Duodenal mucosa (tissue), 2 donors: ENCODE measurements around the gene SLC25A4.

ENCODE experiments used
- H3K27ac ChIP-seq: one replicate; pipeline ENCODE4 v1.7.0; 2013; ENCODE audit warnings: low read depth, low read length
- H3K27me3 ChIP-seq, 2 donors: one replicate each; pipeline ENCODE4 v1.7.0; 2013; ENCODE audit warnings: low read length in 2 of 2, control low read depth in 1 of 2; ENCODE audit not compliant: insufficient read depth in 2 of 2, control insufficient read depth in 1 of 2
- H3K36me3 ChIP-seq, 2 donors: one replicate each; pipeline ENCODE4 v1.7.0; 2013; ENCODE audit warnings: low read length in 2 of 2, control low read depth in 1 of 2; ENCODE audit not compliant: insufficient read depth in 2 of 2, control insufficient read depth in 1 of 2
- H3K4me1 ChIP-seq, 2 donors: one replicate each; pipeline ENCODE4 v1.7.0; 2013; ENCODE audit warnings: low read length in 2 of 2, control low read depth in 1 of 2; ENCODE audit not compliant: insufficient read depth in 2 of 2, control insufficient read depth in 1 of 2
- H3K4me3 ChIP-seq, 2 donors: one replicate each; pipeline ENCODE4 v1.7.0; 2013; ENCODE audit warnings: low read length in 2 of 2, low read depth in 1 of 2
- H3K9ac ChIP-seq, 2 donors: one replicate each; pipeline ENCODE4 v1.7.0; 2013; ENCODE audit warnings: low read length in 2 of 2, low read depth in 1 of 2
- H3K9me3 ChIP-seq, 2 donors: one replicate each; pipeline ENCODE4 v1.7.0; 2013; ENCODE audit warnings: low read length in 2 of 2, control low read depth in 1 of 2; ENCODE audit not compliant: control insufficient read depth in 1 of 2

SLC25A4 gene

GRCh38 chr4:185167234-185167633 lies 24.2 kb downstream of the SLC25A4 start:
- peaks cover under 1 to 14% of the 10 kb centered on the region in 2 donors for H3K36me3 ChIP-seq
- no peak overlapping the region for H3K4me3 ChIP-seq
- H3K9ac ChIP-seq, result no peak overlapping the region
- no peaks in the 10 kb centered on the region for H3K27me3 ChIP-seq
- peaks cover 0 to 5% of the 10 kb centered on the region in 2 donors for H3K4me1 ChIP-seq
- H3K9me3 ChIP-seq, result no peaks in the 10 kb centered on the region
- no peak overlapping the region for H3K27ac ChIP-seq

- H3K36me3 ChIP-seq, result peaks cover 0 to 19% of the 10 kb centered on the region in 2 donors
- H3K4me3 ChIP-seq, result no peak overlapping the region
- H3K9ac ChIP-seq, result no peak overlapping the region
- no peak overlapping the region for H3K27ac ChIP-seq
- no peaks in the 10 kb centered on the region for H3K27me3 ChIP-seq
- no peaks in the 10 kb centered on the region for H3K9me3 ChIP-seq
- no peaks in the 10 kb centered on the region for H3K4me1 ChIP-seq
Observed at GRCh38 chr4:185171373-185172071, 28.5 kb downstream of the SLC25A4 start.

GRCh38 chr4:185179488-185179887 lies 36.4 kb downstream of the SLC25A4 start:
- H3K27me3 ChIP-seq, result no peaks in the 10 kb centered on the region
- H3K9me3 ChIP-seq, result no peaks in the 10 kb centered on the region
- H3K27ac ChIP-seq, result no peak overlapping the region
- no peaks in the 10 kb centered on the region for H3K4me1 ChIP-seq
- H3K4me3 ChIP-seq, result no peak overlapping the region
- peaks cover 0 to 4% of the 10 kb centered on the region in 2 donors for H3K36me3 ChIP-seq
- no peak overlapping the region for H3K9ac ChIP-seq

- no peak overlapping the region for H3K9ac ChIP-seq
- H3K36me3 ChIP-seq, result peaks cover 0 to 4% of the 10 kb centered on the region in 2 donors
- no peaks in the 10 kb centered on the region for H3K4me1 ChIP-seq
- H3K4me3 ChIP-seq, result no peak overlapping the region
- H3K9me3 ChIP-seq, result no peaks in the 10 kb centered on the region
- no peak overlapping the region for H3K27ac ChIP-seq
- H3K27me3 ChIP-seq, result no peaks in the 10 kb centered on the region
Observed at GRCh38 chr4:185182239-185182638, 39.2 kb downstream of the SLC25A4 start.

- no peak overlapping the region for H3K9ac ChIP-seq
Observed at GRCh38 chr4:185183622-185184281, 40.7 kb downstream of the SLC25A4 start.

GRCh38 chr4:185186769-185187168 lies 43.7 kb downstream of the SLC25A4 start:
- no peaks in the 10 kb centered on the region for H3K27me3 ChIP-seq
- no peaks in the 10 kb centered on the region for H3K4me1 ChIP-seq
- H3K9me3 ChIP-seq, result no peaks in the 10 kb centered on the region
- H3K4me3 ChIP-seq, result no peak overlapping the region
- H3K27ac ChIP-seq, result no peak overlapping the region
- H3K36me3 ChIP-seq, result peaks cover 8 to 9% of the 10 kb centered on the region in 2 donors
- H3K9ac ChIP-seq, result no peak overlapping the region

More at GRCh38 chr4:185183622-185184281, 40.7 kb downstream of the SLC25A4 start:
- H3K36me3 ChIP-seq, result peaks cover 0 to 4% of the 10 kb centered on the region in 2 donors
- no peak overlapping the region for H3K4me3 ChIP-seq
- no peak overlapping the region for H3K27ac ChIP-seq
- no peaks in the 10 kb centered on the region for H3K27me3 ChIP-seq
- H3K4me1 ChIP-seq, result no peaks in the 10 kb centered on the region
- no peaks in the 10 kb centered on the region for H3K9me3 ChIP-seq

- H3K27ac ChIP-seq, result no peak overlapping the region
- no peaks in the 10 kb centered on the region for H3K9me3 ChIP-seq
- no peaks in the 10 kb centered on the region for H3K27me3 ChIP-seq
- H3K4me1 ChIP-seq, result no peaks in the 10 kb centered on the region
- no peak overlapping the region for H3K9ac ChIP-seq
- H3K36me3 ChIP-seq, result peaks cover 5 to 10% of the 10 kb centered on the region in 2 donors
- no peak overlapping the region for H3K4me3 ChIP-seq
Observed at GRCh38 chr4:185189606-185190305, 46.7 kb downstream of the SLC25A4 start.

- Histone ChIP-seq H3K4me3 (no peak overlapping the region), H3K36me3 (peaks cover 5 to 15% of the 10 kb centered on the region in 2 donors), H3K27me3 (no peaks in the 10 kb centered on the region), H3K27ac (no peak overlapping the region), H3K9me3 (no peaks in the 10 kb centered on the region), H3K4me1 (no peaks in the 10 kb centered on the region), H3K9ac (no peak overlapping the region)
Observed at GRCh38 chr4:185190306-185190856, 47.3 kb downstream of the SLC25A4 start.

- no peak overlapping the region for H3K27ac ChIP-seq
- H3K36me3 ChIP-seq, result peaks cover 5 to 15% of the 10 kb centered on the region in 2 donors
- no peaks in the 10 kb centered on the region for H3K27me3 ChIP-seq
- no peak overlapping the region for H3K4me3 ChIP-seq
- H3K9me3 ChIP-seq, result no peaks in the 10 kb centered on the region
- no peaks in the 10 kb centered on the region for H3K4me1 ChIP-seq
- no peak overlapping the region for H3K9ac ChIP-seq
Observed at GRCh38 chr4:185192059-185192458, 49.0 kb downstream of the SLC25A4 start.
